GM04504 (cell line): ENCODE measurements around the gene TNFAIP2.

Source experiments
- DNase-seq: peaks from one replicate; pipeline ENCODE4 v3.0.0-alpha.2; 2012; ENCODE audit warnings: low read depth

TNFAIP2 gene, protein sequence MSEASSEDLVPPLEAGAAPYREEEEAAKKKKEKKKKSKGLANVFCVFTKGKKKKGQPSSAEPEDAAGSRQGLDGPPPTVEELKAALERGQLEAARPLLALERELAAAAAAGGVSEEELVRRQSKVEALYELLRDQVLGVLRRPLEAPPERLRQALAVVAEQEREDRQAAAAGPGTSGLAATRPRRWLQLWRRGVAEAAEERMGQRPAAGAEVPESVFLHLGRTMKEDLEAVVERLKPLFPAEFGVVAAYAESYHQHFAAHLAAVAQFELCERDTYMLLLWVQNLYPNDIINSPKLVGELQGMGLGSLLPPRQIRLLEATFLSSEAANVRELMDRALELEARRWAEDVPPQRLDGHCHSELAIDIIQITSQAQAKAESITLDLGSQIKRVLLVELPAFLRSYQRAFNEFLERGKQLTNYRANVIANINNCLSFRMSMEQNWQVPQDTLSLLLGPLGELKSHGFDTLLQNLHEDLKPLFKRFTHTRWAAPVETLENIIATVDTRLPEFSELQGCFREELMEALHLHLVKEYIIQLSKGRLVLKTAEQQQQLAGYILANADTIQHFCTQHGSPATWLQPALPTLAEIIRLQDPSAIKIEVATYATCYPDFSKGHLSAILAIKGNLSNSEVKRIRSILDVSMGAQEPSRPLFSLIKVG

DNA sequence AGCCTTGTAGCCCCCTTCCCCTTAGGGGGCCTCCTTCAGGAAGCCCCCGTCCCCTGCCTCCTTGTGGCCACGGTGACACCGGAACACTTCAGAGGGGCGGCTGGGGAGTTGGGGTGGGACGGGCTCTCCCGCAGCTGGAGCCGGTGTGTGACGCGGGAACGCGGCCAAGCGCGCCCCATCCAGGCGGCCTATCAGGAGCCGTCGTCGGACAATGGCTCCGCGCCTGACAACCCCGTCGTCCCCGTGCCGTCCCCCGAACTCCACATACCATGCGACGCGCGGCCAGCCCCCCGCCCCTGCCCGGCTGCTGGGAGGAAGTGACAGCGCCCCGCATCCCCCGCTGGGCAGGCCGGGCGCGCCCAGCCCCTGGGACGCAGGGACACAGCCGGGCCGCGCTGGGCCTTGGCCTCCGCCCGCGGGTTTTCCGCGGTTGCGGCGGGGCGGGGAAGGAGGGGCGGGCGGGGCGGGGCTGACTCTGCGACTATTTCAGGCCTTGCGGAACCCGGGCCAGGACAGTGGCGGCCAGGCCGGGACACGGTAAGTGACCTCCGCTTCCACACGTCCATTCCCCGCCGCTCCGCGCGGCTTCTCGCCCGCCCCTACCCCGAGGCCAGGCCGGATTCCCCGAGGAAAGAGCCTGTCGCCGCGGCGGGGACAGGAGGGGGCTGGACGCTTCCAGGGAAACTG is at the start of gene TNFAIP2:
Gene TNFAIP2, plus strand, starts transcription at position 515 of the 687 bp plus-strand sequence. CDS start 2,997 bp downstream, outside the sequence.
- no peak for DNase-seq

DNA sequence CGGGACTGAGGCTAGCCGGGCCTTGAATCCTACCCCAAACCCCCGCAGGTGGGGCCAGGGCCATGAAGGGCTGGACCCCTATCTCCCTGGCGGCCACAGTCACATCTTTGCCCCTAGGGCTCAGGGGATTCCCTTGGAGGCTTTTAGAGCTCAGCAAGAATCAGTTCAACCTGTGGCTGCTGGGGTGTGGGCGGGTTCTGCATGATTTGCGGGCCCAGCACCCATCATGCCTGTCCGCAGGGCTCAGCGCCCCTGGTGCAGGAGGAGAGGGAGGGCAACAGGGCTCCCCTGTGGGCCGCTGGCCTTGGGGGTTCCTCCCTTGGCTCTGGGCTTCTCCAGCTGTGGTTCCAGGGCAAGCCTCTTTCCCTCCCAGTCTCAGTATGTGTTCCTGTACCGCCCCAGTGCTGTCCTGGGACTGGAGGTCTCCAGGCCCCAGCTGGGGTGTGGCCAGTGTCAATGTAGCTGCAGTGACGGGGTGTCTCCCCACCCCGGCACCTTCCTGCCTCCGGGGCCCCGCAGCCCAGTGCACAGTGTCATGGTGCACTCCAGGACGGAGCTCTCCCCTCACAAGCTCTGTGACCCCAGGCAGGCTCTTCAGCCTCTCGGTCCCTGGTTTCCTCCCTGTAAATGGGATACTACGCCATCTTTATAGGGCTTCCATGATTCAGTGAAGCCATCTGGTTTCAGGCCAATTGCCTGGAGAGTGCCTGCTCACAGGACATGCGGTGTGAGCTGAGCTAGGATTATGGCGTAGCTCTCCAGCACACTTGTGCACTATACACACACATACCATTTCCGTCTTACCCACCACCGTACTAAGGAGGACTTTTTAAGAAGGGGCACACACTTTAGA is 49.2 kb upstream of the TNFAIP2 start:
- DNase-seq: no peak

DNA sequence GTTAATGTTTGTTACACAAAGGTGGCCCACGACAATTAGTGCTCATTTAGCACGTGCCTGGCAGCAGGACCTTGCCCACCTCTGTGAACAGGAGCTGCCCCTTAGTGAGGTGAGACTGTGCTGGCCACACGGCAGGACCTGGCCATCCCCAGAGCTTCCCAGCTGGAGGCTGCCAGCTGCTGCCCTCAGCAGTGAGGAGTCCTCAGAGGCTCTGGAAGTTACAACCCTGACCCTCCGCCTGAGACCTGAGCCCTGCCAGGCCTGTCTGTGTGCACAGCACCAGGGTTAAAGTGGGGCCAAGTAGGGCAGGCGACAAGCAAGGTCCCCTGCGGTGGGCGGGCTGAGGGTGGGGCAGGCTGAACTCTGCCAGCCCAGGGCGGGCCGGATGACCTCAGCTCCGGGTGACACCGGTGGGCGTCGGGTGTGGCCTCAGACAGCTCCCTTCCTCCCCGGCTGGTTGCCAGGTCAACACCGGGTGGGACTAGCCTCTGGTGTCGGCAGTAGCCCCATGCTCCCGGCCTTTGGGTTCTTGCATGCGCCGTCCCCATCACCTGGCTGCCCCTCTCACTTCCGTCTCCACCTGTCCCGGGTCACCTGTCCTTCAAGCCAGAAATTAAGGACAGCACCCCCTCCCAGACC is 48.4 kb upstream of the TNFAIP2 start:
- DNase-seq: no peak

DNA sequence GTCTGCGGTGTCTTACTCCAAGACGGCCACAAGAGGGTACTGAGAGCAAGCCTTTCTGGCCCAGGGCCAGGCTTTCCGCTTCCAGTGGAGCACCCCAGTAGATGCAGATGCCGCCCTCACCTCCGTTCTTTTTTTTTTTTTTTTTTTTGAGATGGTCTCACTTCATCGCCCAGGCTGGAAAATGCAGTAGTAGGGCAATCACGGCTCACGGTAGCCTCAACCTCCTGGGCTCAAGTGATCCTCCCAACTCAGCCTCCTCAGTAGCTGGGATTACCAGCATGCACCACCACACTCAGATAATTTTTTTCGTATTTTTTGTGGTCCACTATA is 44.9 kb upstream of the TNFAIP2 start:
- peak; percentile 45 for DNase-seq

DNA sequence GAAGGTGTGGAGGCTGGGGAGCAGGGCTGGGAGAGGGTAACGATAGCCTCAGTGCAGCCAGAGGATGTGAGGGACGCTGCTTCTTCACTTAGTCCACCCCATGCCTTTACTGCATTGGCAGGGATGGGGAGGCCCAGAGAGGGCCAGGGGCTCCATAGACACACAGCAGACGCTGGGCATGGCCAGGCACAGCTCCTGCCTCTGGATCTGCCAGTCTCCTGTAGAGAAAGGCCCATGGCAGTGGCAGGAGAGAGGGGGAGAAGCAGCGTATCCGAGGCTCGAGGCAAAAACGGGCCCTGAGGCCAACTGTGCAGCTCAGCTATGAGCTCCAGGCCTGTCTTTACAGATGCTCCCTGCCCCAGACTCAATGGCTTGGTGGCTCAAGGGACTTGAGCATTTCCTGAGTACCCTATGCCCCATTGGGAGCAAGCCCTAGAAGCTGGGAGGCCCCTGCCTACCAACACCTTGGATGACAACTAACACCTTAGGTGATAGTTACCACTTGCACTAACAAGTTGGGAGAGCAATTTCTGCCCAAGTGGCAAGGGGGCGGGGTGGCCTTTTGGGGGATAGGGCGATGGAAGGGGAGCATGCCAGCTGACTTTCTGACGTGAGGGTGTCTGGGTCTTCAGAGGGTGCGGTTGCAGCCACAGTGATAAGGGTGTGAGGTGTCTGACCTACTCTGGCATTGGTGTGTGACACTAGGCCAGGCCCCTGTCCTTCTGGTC is 44.2 kb upstream of the TNFAIP2 start:
- no peak for DNase-seq

DNA sequence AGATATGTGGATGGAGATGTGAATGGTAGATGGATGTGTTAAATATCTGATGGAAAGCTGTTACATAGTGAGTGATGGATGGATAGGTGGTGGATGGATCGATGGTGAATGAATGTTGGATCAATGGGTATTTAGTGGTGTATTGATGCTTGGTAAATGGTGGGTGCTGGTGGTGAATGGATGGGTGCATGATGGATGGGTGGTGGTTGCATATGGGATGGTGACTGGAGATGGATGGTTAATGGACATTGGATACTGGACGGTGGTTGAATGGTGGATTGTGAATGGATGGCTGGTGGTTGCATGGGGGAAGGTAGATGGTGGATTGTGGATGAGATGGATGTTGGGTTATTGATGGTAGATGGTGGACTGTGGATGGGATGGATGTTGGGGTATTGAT is 41.3 kb upstream of the TNFAIP2 start:
- DNase-seq: no peak

DNA sequence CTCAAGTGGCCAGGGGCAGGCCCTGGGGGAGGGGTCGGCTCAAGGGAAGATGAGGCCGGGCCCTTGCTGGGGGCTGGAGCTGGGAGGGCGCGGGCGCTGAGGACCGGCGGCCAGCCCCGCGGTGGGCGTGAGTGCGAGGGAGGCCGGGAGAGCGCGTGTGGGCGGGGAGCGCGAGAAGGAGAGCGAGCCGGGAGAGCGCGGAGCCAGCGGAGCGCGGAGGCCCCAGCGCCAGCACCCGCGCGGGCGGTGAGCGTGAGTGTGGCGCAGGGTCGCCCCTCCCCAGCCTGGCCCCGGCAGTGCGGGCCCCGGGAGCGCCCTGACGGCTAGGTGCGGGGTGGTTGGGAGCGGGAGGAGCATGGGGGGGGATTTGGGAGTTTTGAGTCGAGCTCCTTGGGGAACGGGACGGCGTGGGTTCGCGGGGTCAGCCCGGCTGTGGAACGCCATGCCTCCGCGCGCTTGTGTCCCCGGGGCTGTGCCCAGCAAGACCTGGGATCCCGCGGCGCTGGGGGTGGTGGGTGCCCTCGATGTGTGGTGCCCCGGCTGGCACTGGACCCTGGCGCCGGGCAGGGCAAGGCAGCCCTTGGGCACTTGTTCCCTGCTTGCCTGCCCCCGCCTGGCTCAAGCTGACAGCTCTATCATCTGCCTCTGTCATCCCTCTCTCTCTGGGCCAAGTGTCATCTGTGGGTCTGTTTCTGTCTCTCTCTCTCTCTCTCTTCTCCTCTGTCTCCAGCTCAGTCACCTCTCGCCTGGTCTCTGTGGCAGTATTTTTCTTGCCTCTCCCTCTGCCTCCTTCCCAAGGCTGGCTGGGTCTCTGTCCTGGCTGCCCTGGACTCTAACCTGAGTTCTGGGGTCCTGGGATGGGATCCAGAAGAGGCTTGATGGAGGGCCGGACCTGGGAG is 39.0 kb upstream of the TNFAIP2 start, which contains the start of gene LBHD2:
Gene LBHD2, plus strand, starts transcription at position 190 of the 899 bp plus-strand sequence. CDS start 1,803 bp downstream, outside the sequence.
- DNase-seq: no peak

DNA sequence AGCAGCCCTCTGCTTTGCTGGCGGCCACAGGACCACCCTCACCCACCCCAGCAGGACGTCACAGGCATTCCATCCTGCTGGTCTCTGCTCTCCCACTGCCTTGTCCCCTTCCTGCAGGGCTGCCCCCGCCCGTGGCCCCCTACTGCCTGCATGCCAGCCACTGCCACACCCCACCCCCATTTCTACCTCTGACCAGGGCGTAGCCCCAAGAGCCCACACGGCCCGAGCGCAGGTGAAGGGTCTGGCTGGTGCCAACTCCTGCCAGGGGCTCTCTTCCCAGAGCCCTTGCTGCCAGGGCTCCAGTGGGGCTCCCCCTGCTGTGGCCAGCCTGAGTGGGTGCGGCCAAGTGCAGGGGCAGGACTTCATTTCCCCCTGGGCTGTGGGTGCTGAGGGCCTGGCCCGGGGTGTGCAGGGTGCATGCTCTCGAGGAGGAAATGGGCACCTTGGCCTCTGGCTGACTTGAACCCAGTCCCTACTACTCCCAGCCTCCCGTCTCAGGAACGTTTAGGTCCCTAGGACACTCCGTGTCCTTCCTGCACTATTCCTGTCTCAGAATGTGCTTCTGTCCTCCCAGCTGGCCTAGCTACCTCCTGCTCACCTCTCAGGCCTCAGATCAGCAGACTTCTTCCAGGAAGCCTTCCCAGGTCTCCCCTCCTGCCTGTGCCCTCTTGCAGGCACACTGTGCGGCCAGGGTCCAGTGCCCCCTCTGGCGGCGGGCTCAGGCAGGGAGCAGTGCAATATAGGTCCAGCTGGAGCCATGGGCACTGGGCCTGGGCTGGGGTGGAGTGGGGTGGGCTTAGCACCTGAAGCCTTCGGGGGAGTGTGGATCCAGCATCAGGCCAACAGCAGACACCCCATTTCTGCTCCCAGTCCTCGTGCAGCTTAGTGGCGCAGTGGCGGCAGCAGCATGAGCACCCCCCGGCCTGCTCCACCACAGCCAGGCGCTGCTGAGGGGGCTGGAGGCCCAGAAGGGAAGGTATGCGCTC is 37.9 kb upstream of the TNFAIP2 start:
- no peak for DNase-seq

DNA sequence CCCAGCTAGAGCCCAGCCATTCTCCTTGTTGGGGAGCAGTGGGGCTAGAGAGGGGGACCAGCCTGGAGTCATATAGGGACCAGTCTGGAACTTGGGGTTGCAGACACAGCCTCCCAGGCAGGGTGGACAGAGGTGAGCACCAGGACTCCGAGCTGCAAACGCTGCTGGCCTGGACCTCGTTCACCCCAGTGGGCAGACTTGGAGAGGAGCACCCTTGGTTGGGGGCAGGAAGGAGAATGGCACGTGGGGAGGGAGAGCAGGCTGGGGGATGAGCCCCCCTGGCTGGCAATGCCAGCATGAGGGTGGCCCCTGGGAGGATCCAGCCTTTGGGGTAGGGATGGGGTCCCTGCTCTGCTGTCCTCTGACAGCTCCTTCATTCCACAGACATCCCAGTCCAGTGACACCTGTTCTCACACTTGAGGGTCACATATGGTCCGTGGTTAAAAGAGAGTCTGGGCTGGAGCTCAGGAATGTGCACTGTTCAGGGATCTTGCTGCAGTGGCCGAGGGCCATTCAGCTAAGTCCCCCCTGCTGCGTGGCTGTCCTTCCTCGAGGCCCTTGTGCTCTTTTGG is 36.4 kb upstream of the TNFAIP2 start:
- DNase-seq: no peak

DNA sequence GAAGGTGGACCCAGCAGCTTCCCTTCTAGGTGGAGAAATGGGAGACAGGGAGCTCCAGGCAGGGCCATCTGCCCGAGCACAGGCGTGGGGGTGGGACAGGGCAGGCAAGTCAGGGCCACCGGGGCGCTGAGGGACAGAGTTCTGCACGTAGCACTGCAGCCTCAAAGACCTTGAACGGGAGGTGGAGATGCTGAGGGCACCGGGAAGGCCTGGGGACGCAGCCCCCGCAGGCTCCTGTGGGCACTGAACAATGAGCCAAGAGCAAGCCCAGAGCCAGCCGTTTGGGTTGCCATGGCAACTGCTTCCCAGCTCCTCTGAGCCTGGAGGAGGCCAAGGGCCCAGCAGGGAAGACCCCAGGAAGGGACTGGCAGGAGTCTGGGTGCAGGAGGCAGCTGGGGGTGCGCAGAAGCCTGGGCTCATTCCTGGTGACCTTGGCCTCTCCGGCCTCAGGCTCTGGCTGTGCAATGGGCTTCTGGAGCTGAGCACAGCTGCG is 35.9 kb upstream of the TNFAIP2 start:
- no peak for DNase-seq

DNA sequence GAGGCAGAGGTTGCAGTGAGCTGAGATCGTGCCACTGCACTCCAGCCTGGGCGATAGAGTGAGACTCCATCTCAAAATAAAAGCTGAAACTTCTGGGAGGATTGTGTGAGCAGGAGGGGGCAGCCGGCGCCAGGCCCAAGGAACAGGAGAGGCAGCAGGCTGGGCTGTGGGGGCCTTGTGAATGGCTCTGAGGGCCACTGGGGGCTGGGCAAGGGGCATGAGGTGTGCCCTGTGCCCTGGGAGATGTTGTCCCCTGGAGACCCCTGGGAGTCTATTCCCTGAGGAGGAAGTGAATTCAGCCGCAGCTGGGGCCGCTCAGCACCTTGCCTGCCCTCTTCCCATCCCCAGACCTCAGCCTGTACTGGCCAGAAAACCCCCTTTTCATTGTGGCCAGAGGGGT is 34.3 kb upstream of the TNFAIP2 start:
- DNase-seq: no peak

DNA sequence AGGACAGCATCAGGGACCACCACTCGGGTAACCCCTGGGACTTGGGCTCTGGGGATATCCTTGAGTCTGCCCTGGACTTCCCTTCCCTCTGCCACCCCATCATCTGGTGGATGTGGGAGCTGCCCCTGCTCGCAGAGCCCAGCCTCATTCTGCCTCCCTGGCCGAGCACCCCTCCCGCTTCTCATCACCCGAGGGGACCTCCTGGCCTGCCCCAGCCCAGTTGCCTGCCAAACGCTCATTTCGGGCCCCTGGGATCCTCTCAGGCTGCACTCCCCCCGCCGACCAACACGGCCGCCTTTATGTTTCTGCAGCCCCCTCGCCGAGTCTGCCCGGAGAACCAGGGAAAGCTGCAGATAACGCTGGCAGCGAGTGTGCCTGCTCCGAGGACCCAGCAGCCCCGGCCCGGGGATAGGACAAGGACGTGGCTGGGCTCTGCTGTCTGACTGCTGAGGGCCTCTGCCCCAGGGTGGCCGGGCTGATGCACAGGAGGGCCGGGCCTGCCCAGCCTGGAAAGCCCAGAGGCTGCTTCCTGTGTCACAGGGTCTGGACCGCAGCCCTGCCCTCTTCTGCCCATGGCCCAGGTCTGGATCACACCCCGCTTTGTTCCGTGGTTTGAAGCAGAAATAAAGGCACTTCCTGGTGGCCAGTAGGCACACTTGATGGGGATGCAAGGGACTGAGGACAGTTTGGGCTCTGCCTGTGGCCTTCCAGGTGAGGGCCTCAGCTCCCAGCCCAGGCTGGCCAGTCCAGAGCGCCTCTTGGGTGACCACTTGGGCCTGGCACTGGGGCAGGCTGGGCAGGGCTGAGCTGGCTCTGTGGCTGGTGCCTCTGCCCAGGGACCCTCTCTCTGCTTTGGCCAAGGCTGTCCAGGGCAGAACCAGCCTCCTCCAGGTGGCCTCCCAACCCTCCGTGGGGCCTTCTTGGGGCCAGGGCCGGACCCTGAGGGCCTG is 33.6 kb upstream of the TNFAIP2 start:
- no peak for DNase-seq

DNA sequence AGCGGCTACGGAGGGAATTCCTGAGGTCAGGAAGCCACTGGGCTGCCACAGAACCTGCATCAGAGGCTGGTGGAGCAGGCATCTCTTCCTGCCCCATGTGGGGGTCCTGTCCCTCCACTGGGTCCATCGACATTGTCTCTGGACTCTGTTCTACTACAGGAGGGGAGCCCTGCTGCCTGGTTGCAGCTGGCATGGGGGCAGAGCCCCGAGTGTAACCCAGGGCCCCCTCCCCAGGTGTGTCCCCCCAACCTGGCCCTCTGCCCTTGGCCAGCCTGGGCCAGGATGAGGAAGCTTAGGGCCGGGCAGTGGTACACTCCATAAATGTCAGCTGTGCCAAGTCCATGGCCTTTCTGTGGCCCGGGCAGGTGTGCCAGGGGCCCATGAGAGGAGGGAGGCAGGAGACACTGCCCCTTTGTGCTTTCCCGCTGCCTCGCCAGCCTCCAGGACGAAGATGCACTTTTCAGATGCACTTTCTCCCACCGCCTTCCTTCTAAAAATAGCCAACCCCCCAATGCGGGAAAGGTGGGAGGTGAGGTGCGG is 32.7 kb upstream of the TNFAIP2 start:
- DNase-seq: no peak

DNA sequence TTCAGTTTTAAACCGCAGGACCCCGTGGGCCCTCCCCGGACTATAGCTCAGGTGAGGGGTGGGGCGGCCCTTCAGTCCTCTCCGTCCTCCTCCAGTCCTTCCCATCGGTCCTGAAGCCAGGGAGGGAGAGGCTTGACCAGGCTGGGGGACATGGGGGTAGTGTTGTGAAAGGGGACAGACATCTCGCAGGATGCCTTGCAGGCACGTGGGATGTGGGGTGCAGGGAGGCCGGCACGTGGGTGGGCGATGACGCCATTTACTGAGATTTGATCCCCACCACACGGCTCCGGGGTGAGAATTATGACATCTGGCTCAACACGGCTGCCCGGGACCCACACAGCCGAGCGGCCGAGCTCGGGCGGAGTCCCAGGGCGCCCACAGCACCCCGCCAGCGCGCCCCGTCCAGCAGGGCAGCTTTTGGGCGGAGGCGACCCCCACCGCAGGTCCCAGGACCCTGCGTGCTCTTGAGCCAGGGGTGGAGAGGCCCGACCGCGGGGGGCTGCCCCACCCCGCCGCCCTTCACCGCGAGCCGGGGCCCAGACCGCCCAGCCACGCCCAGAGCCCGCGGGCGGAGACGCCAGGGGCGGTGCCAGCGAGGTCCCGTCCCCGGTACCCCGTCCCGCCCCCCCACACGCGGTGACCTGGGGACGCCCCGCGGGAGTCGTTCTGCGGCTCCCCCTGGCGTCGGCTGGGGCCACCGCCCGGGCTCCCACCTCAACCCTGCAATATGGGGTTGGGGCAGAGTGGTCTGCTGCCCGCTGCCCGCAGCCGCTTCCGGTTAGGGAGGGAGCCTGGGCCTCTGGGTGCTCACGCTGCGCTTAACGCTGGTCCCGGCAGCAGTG is 32.0 kb upstream of the TNFAIP2 start:
- DNase-seq: no peak

DNA sequence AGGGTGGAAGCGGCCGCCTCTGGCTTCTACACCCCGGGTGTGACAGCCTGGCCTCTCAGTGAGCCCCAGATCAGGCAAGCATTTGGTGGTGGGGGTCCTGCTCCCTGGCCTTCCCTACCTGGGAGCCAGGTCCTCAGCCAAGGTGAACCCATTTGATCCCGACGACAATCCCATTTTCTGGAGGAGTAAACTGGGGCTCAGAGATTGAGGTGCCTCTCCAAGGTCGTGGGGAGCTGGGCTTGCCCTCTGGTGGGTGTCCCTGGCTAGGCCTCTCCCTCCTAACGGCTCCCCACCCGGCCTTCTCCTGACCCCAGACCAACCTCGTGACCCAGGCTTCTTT is 31.4 kb upstream of the TNFAIP2 start:
- no peak for DNase-seq
